Panc1 (cell line): Measurements from ENCODE around the gene SH3GL1. TPM values are rescaled to one million over a fixed set of nuclear protein-coding genes. Genes with fewer than 3 reads are reported as not detected.

ENCODE experiments used
- ATAC-seq: fragments of 200-7000 bp; cut with Tn5 transposase; 2 replicates; pipeline ENCODE4 v1.9.1; 2020; ENCODE audit warnings: mild to moderate bottlenecking, moderate library complexity
- BruUV-seq: library from RNA; stranded (reverse); fragments of 400-500 nt; replicated peaks from 2 replicates; lab custom pipeline; 2021; lab: Mats Ljungman, UMichigan
- CTCF ChIA-PET: fragments of 300-600 bp; sonication (Branson Sonifier 250); formaldehyde crosslinking; loops from one replicate; lab custom pipeline; 2022; ENCODE audit warnings: antibody characterized with exemption; lab: Charles Lee
- POLR2A ChIA-PET: fragments of 300-600 bp; sonication (Branson Sonifier 250); formaldehyde crosslinking; loops from one replicate; lab custom pipeline; 2022; ENCODE audit warnings: antibody characterized with exemption; lab: Charles Lee
- DNase-seq: peaks from one replicate; pipeline ENCODE4 v3.0.0-alpha.2; 2010; ENCODE audit warnings: low read depth, low spot score
- H3K27ac ChIP-seq: 2 replicates; pipeline ENCODE4 v1.5.1; 2011; ENCODE audit warnings: mild to moderate bottlenecking, low read length, inconsistent platforms
- H3K27me3 ChIP-seq: fragments of 200-500 bp; sonication (Bioruptor generic); 2 replicates; pipeline ENCODE4 v1.6.0; 2014; ENCODE audit warnings: low read length, inconsistent platforms; ENCODE audit not compliant: control insufficient read depth, insufficient read depth
- H3K36me3 ChIP-seq: fragments of 200-500 bp; sonication (Bioruptor generic); 2 replicates; pipeline ENCODE4 v1.5.1; 2014; ENCODE audit warnings: inconsistent platforms, mild to moderate bottlenecking, low read length, moderate library complexity; ENCODE audit not compliant: control insufficient read depth, insufficient read depth
- H3K4me1 ChIP-seq: 2 replicates; pipeline ENCODE4 v1.5.1; 2011; ENCODE audit warnings: inconsistent platforms, mild to moderate bottlenecking, low read length, moderate library complexity; ENCODE audit not compliant: control insufficient read depth, insufficient read depth
- H3K4me3 ChIP-seq, 2 experiments: 2 replicates each; pipeline ENCODE4 v1.5.1; 2011 to 2012; ENCODE audit warnings: low read depth in 2 of 2, low read length in 2 of 2, mild to moderate bottlenecking in 2 of 2, inconsistent platforms in 1 of 2, moderate library complexity in 1 of 2
- H3K9me3 ChIP-seq: fragments of 200-500 bp; sonication (Bioruptor generic); 2 replicates; pipeline ENCODE4 v1.5.1; 2014; ENCODE audit warnings: low read depth, mild to moderate bottlenecking, inconsistent platforms, low read length, moderate library complexity; ENCODE audit not compliant: control insufficient read depth, insufficient read depth
- CTCF ChIP-seq: fragments of 450-650 bp; IDR thresholded peaks from 2 replicates; pipeline ENCODE4 v1.5.1; 2017; ENCODE audit warnings: mild to moderate bottlenecking
- POLR2AphosphoS5 ChIP-seq: IDR thresholded peaks from 2 replicates; pipeline ENCODE4 v1.6.1; 2012; ENCODE audit warnings: mild to moderate bottlenecking, low read depth, low read length, moderate library complexity
- REST ChIP-seq, 2 experiments: IDR thresholded peaks; 2 replicates each; pipeline ENCODE4 v1.6.1; 2011 to 2012; ENCODE audit warnings: low read depth in 2 of 2, control low read depth in 1 of 2, low read length in 1 of 2, mild to moderate bottlenecking in 1 of 2, moderate library complexity in 1 of 2; ENCODE audit not compliant: insufficient read depth in 1 of 2
- SIN3A ChIP-seq: IDR thresholded peaks from 2 replicates; pipeline ENCODE4 v1.6.1; 2012; ENCODE audit warnings: low read depth, mild to moderate bottlenecking, low read length, moderate library complexity, borderline replicate concordance; ENCODE audit not compliant: insufficient read depth
- TCF7L2 ChIP-seq: IDR thresholded peaks from 2 replicates; pipeline ENCODE4 v1.6.1; 2011; ENCODE audit warnings: mild to moderate bottlenecking, low read depth, low read length, inconsistent platforms
- in situ Hi-C: cut with HindIII; loops from 2 replicates; pipeline ENCODE4 v1.10.0; 2016; ENCODE audit warnings: low sequenced_read_pairs, low pct_unique_long_range_greater_than_20kb
- intact Hi-C: fragments of 100-400 bp; cut with micrococcal nuclease; formaldehyde crosslinking; loops from one replicate; pipeline ENCODE4 v1.10.0; 2022; ENCODE audit not compliant: unreplicated experiment
- total RNA-seq: library from RNA; stranded (reverse); gene quantifications from one replicate; pipeline ENCODE4 v1.2.1, GENCODE V29; 2021; ENCODE audit not compliant: unreplicated experiment

SH3GL1 gene
- total RNA-seq, 1 experiment from 2014 or later = 57.1 TPM

- DNase-seq = no peak
- H3K27me3 ChIP-seq = no peaks in the 10 kb centered on the region
- no TSS peak for BruUV-seq
- H3K9me3 ChIP-seq = no peaks in the 10 kb centered on the region
- POLR2A ChIA-PET = interaction anchor here (0.7 kb wide), 1 partner anchor 782 kb away, joined by 3 read pairs; no protein-coding TSS in a partner anchor
- ATAC-seq = no peak
- in situ Hi-C loops = no loop called here
- H3K27ac ChIP-seq = no peak overlapping the region
- H3K4me1 ChIP-seq = no peaks in the 10 kb centered on the region
- H3K36me3 ChIP-seq = peaks cover 4% of the 10 kb centered on the region; the same call in 1 of the 2 replicates
- TF ChIP-seq CTCF (no peak), POLR2AphosphoS5 (no peak), REST (IDR thresholded peaks at IDR 0.05; ENCODE audit: insufficient read depth in 1 of 2, low read depth in 2 of 2, low read length in 1 of 2) (no peak)
- no peak overlapping the region for H3K4me3 ChIP-seq
- CTCF ChIA-PET = no interaction called here
- intact Hi-C loops = no loop called here
Observed at GRCh38 chr19:4413588-4413987, 13.2 kb upstream of the SH3GL1 start.

- peaks cover 2% of the 10 kb centered on the region for H3K4me1 ChIP-seq
- intact Hi-C loops = no loop called here
- CTCF ChIA-PET = no interaction called here
- BruUV-seq = TSS peak; percentile 74
- H3K4me3 ChIP-seq = no peak overlapping the region
- DNase-seq (no peak), ATAC-seq (no peak)
- POLR2A ChIA-PET = no interaction called here
- no peaks in the 10 kb centered on the region for H3K27me3 ChIP-seq
- H3K36me3 ChIP-seq = peaks cover 4% of the 10 kb centered on the region; the same call in 1 of the 2 replicates
- H3K9me3 ChIP-seq = no peaks in the 10 kb centered on the region
- no peak overlapping the region for H3K27ac ChIP-seq
- no peak for TF ChIP-seq SIN3A
- TF ChIP-seq REST (IDR thresholded peaks at IDR 0.05; ENCODE audit: insufficient read depth in 1 of 2, low read depth in 2 of 2, low read length in 1 of 2) = no peak
- TF ChIP-seq CTCF = no peak
- TF ChIP-seq POLR2AphosphoS5 = no peak
- no peak for TF ChIP-seq TCF7L2
- in situ Hi-C loops = no loop called here
Observed at GRCh38 chr19:4409123-4409933, 9.0 kb upstream of the SH3GL1 start.
